Neural cell (in vitro differentiated cells): Measurements from ENCODE around the gene NFATC3.

Experiments used
- EP300 ChIP-seq: fragments of 450-650 bp; conservative IDR thresholded peaks from 2 replicates; pipeline ENCODE4 v1.6.1; 2014; ENCODE audit warnings: antibody characterized with exemption, mild to moderate bottlenecking, moderate library complexity; ENCODE audit not compliant: poor library complexity, severe bottlenecking
- EZH2 ChIP-seq: fragments of 200-600, 300-800 bp; shearing (Covaris generic), sonication (generic); IDR thresholded peaks from 2 replicates; pipeline ENCODE4 v1.6.1; 2014; ENCODE audit warnings: antibody characterized with exemption, low read length, borderline replicate concordance, mild to moderate bottlenecking; ENCODE audit not compliant: insufficient read depth, poor library complexity, severe bottlenecking
- MXI1 ChIP-seq: fragments of 450-650 bp; conservative IDR thresholded peaks from 2 replicates; pipeline ENCODE4 v1.6.1; 2014; ENCODE audit warnings: antibody characterized with exemption, mild to moderate bottlenecking; ENCODE audit not compliant: poor library complexity, severe bottlenecking
- POLR2AphosphoS5 ChIP-seq: IDR thresholded peaks from 2 replicates; pipeline ENCODE4 v1.6.1; 2012
- RAD21 ChIP-seq: fragments of 450-650 bp; conservative IDR thresholded peaks from 2 replicates; pipeline ENCODE4 v1.6.1; 2014; ENCODE audit warnings: antibody characterized with exemption, mild to moderate bottlenecking, moderate library complexity
- REST ChIP-seq: IDR thresholded peaks from 2 replicates; pipeline ENCODE4 v1.6.1; 2012; ENCODE audit warnings: borderline replicate concordance
- SMC3 ChIP-seq: fragments of 450-650 bp; conservative IDR thresholded peaks from 2 replicates; pipeline ENCODE4 v1.6.1; 2014; ENCODE audit warnings: antibody characterized with exemption, mild to moderate bottlenecking, moderate library complexity; ENCODE audit not compliant: poor library complexity
- TAF1 ChIP-seq: IDR thresholded peaks from 2 replicates; pipeline ENCODE4 v1.6.1; 2012; ENCODE audit warnings: low read depth
- TF ChIP-seq, protein P1 (sequence below): fragments of 450-650 bp; IDR thresholded peaks from 2 replicates; pipeline ENCODE4 v1.5.1; 2014; ENCODE audit warnings: antibody characterized with exemption, mild to moderate bottlenecking, moderate library complexity; ENCODE audit not compliant: poor library complexity, severe bottlenecking

GRCh38 chr16:68079376-68079625 lies 5.9 kb upstream of the NFATC3 start:
- TF ChIP-seq, protein P1, sequence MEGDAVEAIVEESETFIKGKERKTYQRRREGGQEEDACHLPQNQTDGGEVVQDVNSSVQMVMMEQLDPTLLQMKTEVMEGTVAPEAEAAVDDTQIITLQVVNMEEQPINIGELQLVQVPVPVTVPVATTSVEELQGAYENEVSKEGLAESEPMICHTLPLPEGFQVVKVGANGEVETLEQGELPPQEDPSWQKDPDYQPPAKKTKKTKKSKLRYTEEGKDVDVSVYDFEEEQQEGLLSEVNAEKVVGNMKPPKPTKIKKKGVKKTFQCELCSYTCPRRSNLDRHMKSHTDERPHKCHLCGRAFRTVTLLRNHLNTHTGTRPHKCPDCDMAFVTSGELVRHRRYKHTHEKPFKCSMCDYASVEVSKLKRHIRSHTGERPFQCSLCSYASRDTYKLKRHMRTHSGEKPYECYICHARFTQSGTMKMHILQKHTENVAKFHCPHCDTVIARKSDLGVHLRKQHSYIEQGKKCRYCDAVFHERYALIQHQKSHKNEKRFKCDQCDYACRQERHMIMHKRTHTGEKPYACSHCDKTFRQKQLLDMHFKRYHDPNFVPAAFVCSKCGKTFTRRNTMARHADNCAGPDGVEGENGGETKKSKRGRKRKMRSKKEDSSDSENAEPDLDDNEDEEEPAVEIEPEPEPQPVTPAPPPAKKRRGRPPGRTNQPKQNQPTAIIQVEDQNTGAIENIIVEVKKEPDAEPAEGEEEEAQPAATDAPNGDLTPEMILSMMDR: no peak
- TF ChIP-seq EZH2 (no peak), POLR2AphosphoS5 (no peak), RAD21 (no peak), REST (no peak), EP300 (no peak), MXI1 (no peak), SMC3 (no peak), TAF1 (no peak)
